GM23248 (cell line): ENCODE measurements around the gene ADGRL2.

ENCODE experiments used
- EZH2 ChIP-seq: fragments of 200-600 bp; sonication (generic); IDR thresholded peaks from 2 replicates; pipeline ENCODE4 v1.6.1; 2018; ENCODE audit warnings: antibody characterized with exemption, mild to moderate bottlenecking; ENCODE audit not compliant: insufficient read depth, poor library complexity, severe bottlenecking
- EZH2phosphoT487 ChIP-seq: fragments of 200-600 bp; sonication (generic); IDR thresholded peaks from 2 replicates; pipeline ENCODE4 v1.6.1; 2018; ENCODE audit warnings: antibody characterized with exemption, moderate library complexity, mild to moderate bottlenecking, low read depth; ENCODE audit not compliant: insufficient read depth

- TF ChIP-seq EZH2 (no peak), EZH2phosphoT487 (no peak)
Observed at GRCh38 chr1:81920245-81920740, 119.6 kb downstream of the ADGRL2 start.
